CD4-positive, alpha-beta T cell (primary cell): ENCODE results near the gene ARFGEF3. TPM values are rescaled to one million over a fixed set of nuclear protein-coding genes. Genes with fewer than 3 reads are reported as not detected.

ENCODE experiments used
- ATAC-seq: fragments of 200-7000 bp; cut with Tn5 transposase; one replicate; pipeline ENCODE4 v1.10.0; 2022; ENCODE audit warnings: mild to moderate bottlenecking; ENCODE audit not compliant: poor library complexity
- CTCF ChIA-PET: fragments of 350-600 bp; sonication (Branson Sonifier 250); formaldehyde crosslinking; loops from one replicate; lab custom pipeline; 2021; ENCODE audit warnings: antibody characterized with exemption, inconsistent platforms; lab: Charles Lee
- POLR2A ChIA-PET: fragments of 350-600 bp; sonication (Branson Sonifier 250); formaldehyde crosslinking; loops from one replicate; lab custom pipeline; 2021; ENCODE audit warnings: antibody characterized with exemption, inconsistent platforms; lab: Charles Lee
- DNase-seq, 14 experiments: peaks; one replicate each; pipeline ENCODE4 v3.0.0-alpha.2; 2013 to 2020; ENCODE audit warnings: mixed read lengths in 2 of 14
- H3K27ac ChIP-seq, 2 donors: one replicate each; pipeline versions ENCODE4 v1.5.1 to v1.7.0; 2013; ENCODE audit warnings: low read length in 2 of 2, low read depth in 1 of 2, mild to moderate bottlenecking in 1 of 2
- H3K27me3 ChIP-seq, 2 experiments: 1 replicate in 1 of 2; 2 replicates in 1 of 2; pipeline versions ENCODE4 v1.6.1 to v1.7.0; 2013; ENCODE audit warnings: low read length in 2 of 2, control low read depth in 1 of 2, mild to moderate bottlenecking in 1 of 2, moderate library complexity in 1 of 2; ENCODE audit not compliant: insufficient read depth in 2 of 2, control insufficient read depth in 1 of 2
- H3K36me3 ChIP-seq: one replicate; pipeline ENCODE4 v1.6.1; 2013; ENCODE audit warnings: low read length, control low read depth; ENCODE audit not compliant: insufficient read depth
- H3K4me1 ChIP-seq: one replicate; pipeline ENCODE4 v1.6.1; 2013; ENCODE audit warnings: low read length, control low read depth; ENCODE audit not compliant: insufficient read depth
- H3K4me3 ChIP-seq: one replicate; pipeline ENCODE4 v1.5.1; 2013; ENCODE audit warnings: mild to moderate bottlenecking, low read length, moderate library complexity
- H3K9me3 ChIP-seq, 2 experiments: 1 replicate in 1 of 2; 2 replicates in 1 of 2; pipeline versions ENCODE4 v1.6.1 to v1.7.0; 2013; ENCODE audit warnings: low read length in 2 of 2, mild to moderate bottlenecking in 2 of 2, control low read depth in 1 of 2, moderate library complexity in 1 of 2; ENCODE audit not compliant: control insufficient read depth in 1 of 2, insufficient read depth in 1 of 2
- H3K27ac Mint-ChIP-seq: one replicate; pipeline ENCODE4 v1.8.0; 2020; ENCODE audit warnings: mixed read lengths
- H3K27me3 Mint-ChIP-seq: one replicate; pipeline ENCODE4 v1.8.0; 2021; ENCODE audit warnings: mixed read lengths
- H3K36me3 Mint-ChIP-seq: one replicate; pipeline ENCODE4 v1.8.0; 2021; ENCODE audit warnings: low read depth, mixed read lengths
- H3K4me1 Mint-ChIP-seq: one replicate; pipeline ENCODE4 v1.8.0; 2021; ENCODE audit warnings: low read depth, mixed read lengths
- H3K4me3 Mint-ChIP-seq: one replicate; pipeline ENCODE4 v1.8.0; 2020; ENCODE audit warnings: mild to moderate bottlenecking, mixed read lengths
- H3K9me3 Mint-ChIP-seq: one replicate; pipeline ENCODE4 v1.8.0; 2020; ENCODE audit warnings: mixed read lengths
- intact Hi-C, 2 experiments: fragments of 100-400 bp; cut with DNase I in 1 of 2; cut with micrococcal nuclease in 1 of 2; formaldehyde crosslinking; loops; one replicate each; pipeline versions ENCODE4 v1.15.1 to v1.9.0; 2023 to 2025; cut with DNase I, micrococcal nuclease
- total RNA-seq, 174 experiments: library from RNA in 2 of 174; stranded (reverse) in 2 of 174; gene quantifications; one replicate each; pipeline ENCODE4 v1.2.3 and lab custom pipeline; 2021 to 2026
- TF ChIP-seq, protein P1 (sequence below): fragments of 200-600 bp; IDR thresholded peaks from one replicate; pipeline ENCODE4 v1.8.0; 2022; ENCODE audit warnings: antibody characterized with exemption, mild to moderate bottlenecking

The ARFGEF3 gene
- total RNA-seq, 2 experiments from 2014 or later = not detected

DNA sequence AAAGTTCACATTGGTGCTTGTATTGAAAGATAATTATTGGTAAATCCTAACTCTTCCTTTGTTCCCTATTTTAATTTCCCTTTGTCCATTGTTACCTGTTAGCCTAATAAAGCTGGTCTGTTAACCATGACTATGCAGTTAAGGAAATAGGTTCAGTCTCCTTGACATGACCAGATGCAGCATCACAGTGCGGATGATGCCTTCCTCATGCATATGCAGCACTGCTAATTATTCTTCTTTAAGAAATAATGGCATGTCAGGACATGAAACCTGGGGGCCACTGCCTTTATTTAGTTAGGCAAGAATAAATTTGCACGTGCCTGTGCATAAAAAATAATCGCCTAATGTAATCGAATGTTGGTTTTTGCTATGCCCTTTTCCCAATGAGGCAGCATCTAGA is 40.1 kb downstream of the ARFGEF3 start:
- Mint-ChIP-seq H3K4me1 (no peaks in the 10 kb centered on the region), H3K36me3 (no peaks in the 10 kb centered on the region), H3K9me3 (no peaks in the 10 kb centered on the region), H3K27me3 (peaks cover 38% of the 10 kb centered on the region), H3K4me3 (no peak overlapping the region), H3K27ac (no peak overlapping the region)
- Histone ChIP-seq H3K9me3 (no peaks in the 10 kb centered on the region), H3K36me3 (no peaks in the 10 kb centered on the region), H3K27ac (no peak overlapping the region), H3K4me3 (no peak overlapping the region), H3K4me1 (no peaks in the 10 kb centered on the region), H3K27me3 (no peaks in the 10 kb centered on the region)
- no peak for DNase-seq
- ChIA-PET POLR2A (no interaction called here), CTCF (no interaction called here)
- TF ChIP-seq, protein P1, sequence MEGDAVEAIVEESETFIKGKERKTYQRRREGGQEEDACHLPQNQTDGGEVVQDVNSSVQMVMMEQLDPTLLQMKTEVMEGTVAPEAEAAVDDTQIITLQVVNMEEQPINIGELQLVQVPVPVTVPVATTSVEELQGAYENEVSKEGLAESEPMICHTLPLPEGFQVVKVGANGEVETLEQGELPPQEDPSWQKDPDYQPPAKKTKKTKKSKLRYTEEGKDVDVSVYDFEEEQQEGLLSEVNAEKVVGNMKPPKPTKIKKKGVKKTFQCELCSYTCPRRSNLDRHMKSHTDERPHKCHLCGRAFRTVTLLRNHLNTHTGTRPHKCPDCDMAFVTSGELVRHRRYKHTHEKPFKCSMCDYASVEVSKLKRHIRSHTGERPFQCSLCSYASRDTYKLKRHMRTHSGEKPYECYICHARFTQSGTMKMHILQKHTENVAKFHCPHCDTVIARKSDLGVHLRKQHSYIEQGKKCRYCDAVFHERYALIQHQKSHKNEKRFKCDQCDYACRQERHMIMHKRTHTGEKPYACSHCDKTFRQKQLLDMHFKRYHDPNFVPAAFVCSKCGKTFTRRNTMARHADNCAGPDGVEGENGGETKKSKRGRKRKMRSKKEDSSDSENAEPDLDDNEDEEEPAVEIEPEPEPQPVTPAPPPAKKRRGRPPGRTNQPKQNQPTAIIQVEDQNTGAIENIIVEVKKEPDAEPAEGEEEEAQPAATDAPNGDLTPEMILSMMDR = no peak
- ATAC-seq = no peak
- intact Hi-C loops = no loop called here

DNA sequence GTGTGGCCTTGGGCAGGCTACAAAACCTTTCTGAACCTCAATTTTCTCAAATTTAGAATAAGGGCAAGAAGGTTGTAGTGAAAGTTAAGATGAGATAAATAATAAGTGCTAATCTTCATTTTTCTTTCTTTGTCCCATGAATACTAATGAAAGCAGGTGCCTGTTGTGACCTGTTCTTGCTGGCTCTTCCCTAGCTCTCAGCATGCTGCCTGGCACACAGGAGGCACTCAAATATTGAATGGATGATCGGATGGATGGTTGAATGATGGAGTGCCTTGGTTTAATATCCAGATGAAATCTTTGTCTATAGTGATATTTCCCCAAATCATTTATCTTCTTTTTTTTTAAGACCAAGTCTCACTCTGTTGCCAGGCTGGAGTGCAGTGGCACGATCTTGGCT is 41.6 kb downstream of the ARFGEF3 start:
- Mint-ChIP-seq H3K27me3 (peaks cover 38% of the 10 kb centered on the region), H3K4me3 (no peak overlapping the region), H3K36me3 (no peaks in the 10 kb centered on the region), H3K9me3 (no peaks in the 10 kb centered on the region), H3K27ac (no peak overlapping the region), H3K4me1 (no peaks in the 10 kb centered on the region)
- DNase-seq = no peak
- no peak overlapping the region for H3K4me3 ChIP-seq
- no peaks in the 10 kb centered on the region for H3K9me3 ChIP-seq
- intact Hi-C loops = no loop called here
- CTCF ChIA-PET = no interaction called here
- POLR2A ChIA-PET = no interaction called here
- TF ChIP-seq, protein P1 = no peak
- ATAC-seq = no peak
- H3K27ac ChIP-seq = no peak overlapping the region
- H3K4me1 ChIP-seq = no peaks in the 10 kb centered on the region
- peaks cover 0 to 5% of the 10 kb centered on the region in 2 experiments for H3K27me3 ChIP-seq
- H3K36me3 ChIP-seq = no peaks in the 10 kb centered on the region

DNA sequence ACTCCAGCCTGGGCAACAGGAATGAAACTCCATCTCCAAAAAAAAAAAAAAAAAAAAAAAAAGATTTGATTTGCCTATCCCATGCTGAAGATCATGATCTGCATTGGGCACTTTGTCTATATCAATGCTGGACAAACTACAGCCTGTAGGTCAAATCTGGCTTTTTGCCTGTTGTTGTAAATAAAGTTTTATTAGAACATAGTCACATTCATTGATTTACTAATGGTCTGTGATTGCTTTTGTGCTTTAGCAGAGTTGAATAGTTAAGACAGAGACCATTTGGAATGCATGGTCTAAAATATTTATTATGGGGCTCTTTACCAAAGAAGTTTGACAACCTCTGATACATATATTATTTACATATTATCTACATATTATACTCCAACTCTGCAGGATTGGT is 42.6 kb downstream of the ARFGEF3 start:
- no peaks in the 10 kb centered on the region for H3K36me3 Mint-ChIP-seq
- H3K27me3 Mint-ChIP-seq = peaks cover 40% of the 10 kb centered on the region
- Histone ChIP-seq H3K36me3 (no peaks in the 10 kb centered on the region), H3K4me3 (no peak overlapping the region), H3K9me3 (no peaks in the 10 kb centered on the region), H3K4me1 (no peaks in the 10 kb centered on the region), H3K27me3 (peaks cover 2 to 7% of the 10 kb centered on the region in 2 experiments), H3K27ac (no peak overlapping the region)
- ChIA-PET CTCF (no interaction called here), POLR2A (no interaction called here)
- no peak overlapping the region for H3K27ac Mint-ChIP-seq
- DNase-seq (no peak), ATAC-seq (no peak)
- TF ChIP-seq, protein P1 = no peak
- no peak overlapping the region for H3K4me3 Mint-ChIP-seq
- H3K4me1 Mint-ChIP-seq = no peaks in the 10 kb centered on the region
- intact Hi-C loops = no loop called here
- H3K9me3 Mint-ChIP-seq = no peaks in the 10 kb centered on the region
